H1 (cell line): ENCODE results near the gene HIVEP3. TPM values are rescaled to one million over a fixed set of nuclear protein-coding genes. Genes with fewer than 3 reads are reported as not detected.
A peak's percentile ranks its signal among the peaks of the same experiment; 100 is the strongest.

ENCODE experiments used
- CBX5 ChIP-seq: fragments of 300-800, 300-1000 bp; sonication (generic); IDR thresholded peaks from 2 replicates; pipeline ENCODE4 v1.7.1; 2016; ENCODE audit warnings: antibody characterized with exemption, low read length, low read depth
- CHD7 ChIP-seq: fragments of 300-600 bp; sonication (generic); IDR thresholded peaks from 2 replicates; pipeline ENCODE4 v1.7.1; 2012; ENCODE audit warnings: low read length, moderate library complexity, mild to moderate bottlenecking, inconsistent platforms; ENCODE audit not compliant: insufficient replicate concordance
- HDAC2 ChIP-seq, 2 experiments: fragments of 300-600 bp in 1 of 2; sonication (generic) in 1 of 2; IDR thresholded peaks; 2 replicates each; pipeline ENCODE4 v1.6.1; 2011 to 2012; ENCODE audit warnings: low read depth in 2 of 2, low read length in 2 of 2, mild to moderate bottlenecking in 2 of 2, moderate library complexity in 2 of 2, borderline replicate concordance in 1 of 2, inconsistent platforms in 1 of 2
- PHF8 ChIP-seq: fragments of 200-600 bp; sonication (generic); conservative IDR thresholded peaks from 2 replicates; pipeline ENCODE4 v1.7.1; 2012; ENCODE audit warnings: low read depth, mild to moderate bottlenecking, inconsistent platforms, low read length, moderate library complexity
- POLR2AphosphoS5 ChIP-seq: IDR thresholded peaks from 2 replicates; pipeline ENCODE4 v1.6.1; 2011; ENCODE audit warnings: low read depth, low read length
- RXRA ChIP-seq: IDR thresholded peaks from 2 replicates; pipeline ENCODE4 v1.6.1; 2011; ENCODE audit warnings: low read depth, mild to moderate bottlenecking, low read length, moderate library complexity; ENCODE audit not compliant: insufficient read depth
- SIX5 ChIP-seq: IDR thresholded peaks from 2 replicates; pipeline ENCODE4 v1.6.1; 2011; ENCODE audit warnings: mild to moderate bottlenecking, low read depth, low read length
- SP1 ChIP-seq: IDR thresholded peaks from 2 replicates; pipeline ENCODE4 v1.6.1; 2011; ENCODE audit warnings: low read depth, low read length
- SUZ12 ChIP-seq: fragments of 200-600 bp; sonication (generic); IDR thresholded peaks from 2 replicates; pipeline ENCODE4 v1.6.1; 2012; ENCODE audit warnings: mild to moderate bottlenecking, inconsistent platforms, low read length, moderate library complexity, mixed read lengths
- TAF1 ChIP-seq: IDR thresholded peaks from 2 replicates; pipeline ENCODE4 v1.6.1; 2011; ENCODE audit warnings: mild to moderate bottlenecking, low read depth, low read length
- polyA plus RNA-seq, 7 experiments: library from polyadenylated mRNA; depleted of rRNA in 3 of 7; stranded (reverse) in 5 of 7; unstranded in 2 of 7; fragments of >200 nt in 5 of 7; fragments of 200-250 nt in 2 of 7; gene quantifications; 1 replicate in 5 of 7; 2 replicates in 1 of 7; 4 replicates in 1 of 7; pipeline versions ENCODE4 v1.2.1 to v1.2.3, GENCODE V29; 2011 to 2013; ENCODE audit warnings: missing spikeins in 2 of 7, mixed read lengths in 2 of 7
- total RNA-seq: library from RNA; stranded (reverse); fragmentation: NEBNext Ultra II Directional; extraction: Animal tissue kit (Norgen Biotek cat#: 25700); gene quantifications from 2 replicates; pipeline ENCODE4 v1.2.1, GENCODE V29; 2021

Gene HIVEP3
- total and polyA plus RNA-seq, 2 of the 8 experiments (the other 6 are each of a cell fraction or from before 2014, with no cell fraction given) = 0.24 to 0.69 TPM

- no peak for TF ChIP-seq PHF8
- TF ChIP-seq SIX5 = no peak
- 0 out of 4 replicates have a peak, but pooled peaks of 1 of the 2 experiments have one; percentile 55 for TF ChIP-seq HDAC2 (IDR thresholded peaks at IDR 0.05; ENCODE audit: borderline replicate concordance in 1 of 2, low read depth in 2 of 2, low read length in 2 of 2)
- TF ChIP-seq CBX5 = no peak
- no peak for TF ChIP-seq POLR2AphosphoS5
- TF ChIP-seq CHD7 = no peak
- peak; percentile 36; the same call in 1 of the 2 replicates for TF ChIP-seq TAF1
- no peak for TF ChIP-seq SP1
- TF ChIP-seq RXRA = no peak
- TF ChIP-seq SUZ12 = no peak
Measured at GRCh38 chr1:41516168-41517061, 402.3 kb downstream of the HIVEP3 start (continued).
